A673 (cell line): Measurements from ENCODE around the gene PHF21B.

Experiments used
- EZH2 ChIP-seq: fragments of 200-600 bp; sonication (generic); IDR thresholded peaks from 2 replicates; pipeline ENCODE4 v1.6.1; 2017; ENCODE audit warnings: borderline replicate concordance, low read depth, mild to moderate bottlenecking, mixed read lengths, antibody characterized with exemption, low read length; ENCODE audit not compliant: poor library complexity, severe bottlenecking
- TF ChIP-seq, protein P1 (sequence below): fragments of 300-800, 200-600 bp; sonication (generic); conservative IDR thresholded peaks from 2 replicates; pipeline ENCODE4 v1.5.1; 2017; ENCODE audit warnings: low read depth, mild to moderate bottlenecking, antibody characterized with exemption, low read length, moderate library complexity, mixed read lengths

DNA sequence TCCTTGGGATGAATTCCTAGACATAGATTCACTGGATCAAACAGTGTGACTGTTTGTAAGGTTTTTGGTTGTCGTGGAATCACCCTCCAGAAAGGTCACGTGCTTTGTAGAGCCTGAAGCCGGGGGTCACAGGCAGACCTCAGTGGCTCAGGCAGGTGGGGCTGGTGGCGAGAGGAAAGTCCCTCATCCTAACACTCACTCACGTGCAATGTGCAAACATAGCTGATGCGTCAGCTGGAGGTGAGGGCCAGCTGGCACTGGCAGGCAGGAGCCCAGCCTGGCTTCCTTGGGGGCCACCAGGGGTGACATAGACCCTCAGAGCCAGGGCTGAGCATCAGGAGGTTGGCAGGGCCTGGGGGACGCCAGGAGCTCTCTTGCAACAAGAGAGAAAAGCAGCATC is 167.4 kb downstream of the PHF21B start:
- TF ChIP-seq, protein P1, sequence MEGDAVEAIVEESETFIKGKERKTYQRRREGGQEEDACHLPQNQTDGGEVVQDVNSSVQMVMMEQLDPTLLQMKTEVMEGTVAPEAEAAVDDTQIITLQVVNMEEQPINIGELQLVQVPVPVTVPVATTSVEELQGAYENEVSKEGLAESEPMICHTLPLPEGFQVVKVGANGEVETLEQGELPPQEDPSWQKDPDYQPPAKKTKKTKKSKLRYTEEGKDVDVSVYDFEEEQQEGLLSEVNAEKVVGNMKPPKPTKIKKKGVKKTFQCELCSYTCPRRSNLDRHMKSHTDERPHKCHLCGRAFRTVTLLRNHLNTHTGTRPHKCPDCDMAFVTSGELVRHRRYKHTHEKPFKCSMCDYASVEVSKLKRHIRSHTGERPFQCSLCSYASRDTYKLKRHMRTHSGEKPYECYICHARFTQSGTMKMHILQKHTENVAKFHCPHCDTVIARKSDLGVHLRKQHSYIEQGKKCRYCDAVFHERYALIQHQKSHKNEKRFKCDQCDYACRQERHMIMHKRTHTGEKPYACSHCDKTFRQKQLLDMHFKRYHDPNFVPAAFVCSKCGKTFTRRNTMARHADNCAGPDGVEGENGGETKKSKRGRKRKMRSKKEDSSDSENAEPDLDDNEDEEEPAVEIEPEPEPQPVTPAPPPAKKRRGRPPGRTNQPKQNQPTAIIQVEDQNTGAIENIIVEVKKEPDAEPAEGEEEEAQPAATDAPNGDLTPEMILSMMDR = no peak
- TF ChIP-seq EZH2 = no peak
